Testis (tissue), 2 donors: ENCODE measurements around the gene HSD17B10.

Experiments used
- POLR2A ChIP-seq: fragments of 450-650 bp; IDR thresholded peaks from one replicate; pipeline ENCODE4 v1.6.1; 2017; ENCODE audit warnings: antibody characterized with exemption, mild to moderate bottlenecking, moderate library complexity
- TF ChIP-seq, protein P1 (sequence below), 3 experiments: fragments of 450-650 bp in 2 of 3; fragments of 200-600 bp in 1 of 3; sonication (generic) in 1 of 3; IDR thresholded peaks; one replicate each; pipeline ENCODE4 v1.5.1; 2016 to 2019; ENCODE audit warnings: antibody characterized with exemption in 3 of 3, mild to moderate bottlenecking in 2 of 3, moderate library complexity in 1 of 3

DNA sequence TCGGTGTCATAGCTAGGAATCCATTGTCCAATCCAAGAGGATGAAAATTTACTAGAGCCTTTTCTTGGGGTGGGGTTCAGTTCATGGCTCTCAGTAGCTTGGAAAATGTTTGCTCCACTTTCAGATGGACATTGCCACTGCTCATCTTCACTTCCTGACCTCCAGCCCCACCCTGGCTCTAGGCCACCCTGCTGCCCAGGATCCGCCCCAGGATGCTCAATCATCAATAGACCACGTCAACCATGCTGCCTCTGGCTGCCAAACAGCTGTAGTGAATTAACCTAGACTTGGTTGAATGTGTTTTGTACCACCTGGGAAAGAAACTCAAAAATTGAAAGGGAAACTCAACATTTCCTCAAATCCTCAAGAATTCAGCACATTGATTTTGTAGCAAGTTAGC, 37.2 kb upstream of the HSD17B10 start:
- TF ChIP-seq, protein P1, sequence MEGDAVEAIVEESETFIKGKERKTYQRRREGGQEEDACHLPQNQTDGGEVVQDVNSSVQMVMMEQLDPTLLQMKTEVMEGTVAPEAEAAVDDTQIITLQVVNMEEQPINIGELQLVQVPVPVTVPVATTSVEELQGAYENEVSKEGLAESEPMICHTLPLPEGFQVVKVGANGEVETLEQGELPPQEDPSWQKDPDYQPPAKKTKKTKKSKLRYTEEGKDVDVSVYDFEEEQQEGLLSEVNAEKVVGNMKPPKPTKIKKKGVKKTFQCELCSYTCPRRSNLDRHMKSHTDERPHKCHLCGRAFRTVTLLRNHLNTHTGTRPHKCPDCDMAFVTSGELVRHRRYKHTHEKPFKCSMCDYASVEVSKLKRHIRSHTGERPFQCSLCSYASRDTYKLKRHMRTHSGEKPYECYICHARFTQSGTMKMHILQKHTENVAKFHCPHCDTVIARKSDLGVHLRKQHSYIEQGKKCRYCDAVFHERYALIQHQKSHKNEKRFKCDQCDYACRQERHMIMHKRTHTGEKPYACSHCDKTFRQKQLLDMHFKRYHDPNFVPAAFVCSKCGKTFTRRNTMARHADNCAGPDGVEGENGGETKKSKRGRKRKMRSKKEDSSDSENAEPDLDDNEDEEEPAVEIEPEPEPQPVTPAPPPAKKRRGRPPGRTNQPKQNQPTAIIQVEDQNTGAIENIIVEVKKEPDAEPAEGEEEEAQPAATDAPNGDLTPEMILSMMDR (IDR thresholded peaks at IDR 0.05): no peak
- TF ChIP-seq POLR2A: no peak
